ENCODE measurements around the gene NPAS2.

Gene NPAS2

DNA sequence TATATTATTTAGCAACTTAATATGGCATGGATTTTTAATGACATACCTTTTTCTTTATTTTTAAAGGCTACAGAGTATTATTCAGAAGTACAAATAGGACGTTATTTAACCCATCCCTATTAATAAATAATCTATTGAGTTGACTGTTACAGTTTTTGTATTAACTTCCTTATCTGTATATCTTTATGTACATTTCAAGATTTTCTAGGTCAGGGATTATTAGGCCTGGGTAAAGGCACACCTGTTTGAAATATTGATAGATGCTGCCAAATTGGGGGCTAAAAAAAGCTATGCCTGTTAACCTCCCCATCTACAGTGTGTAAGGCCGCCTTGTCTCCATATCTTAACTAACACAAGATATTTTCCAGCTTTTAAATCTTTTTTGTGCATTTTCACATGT is 6.6 kb downstream of the NPAS2 start:
- TF ChIP-seq TARDBP (IDR thresholded peaks at IDR 0.05): no peak
- TF ChIP-seq ARNT (IDR thresholded peaks at IDR 0.05): no peak
- TF ChIP-seq SUZ12 (IDR thresholded peaks at IDR 0.05): no peak
- no peak for TF ChIP-seq CTBP1 (IDR thresholded peaks at IDR 0.05; ENCODE audit: borderline replicate concordance)
- TF ChIP-seq LEF1 (IDR thresholded peaks at IDR 0.05; ENCODE audit: borderline replicate concordance): no peak
- no peak for TF ChIP-seq ZNF384 (IDR thresholded peaks at IDR 0.05)
- TF ChIP-seq ELF4 (IDR thresholded peaks at IDR 0.05): no peak
- no peak for TF ChIP-seq FOXM1 (IDR thresholded peaks at IDR 0.05; ENCODE audit: borderline replicate concordance)
- TF ChIP-seq BHLHE40 (IDR thresholded peaks at IDR 0.05; ENCODE audit: borderline replicate concordance): no peak
- no peak for TF ChIP-seq HDGF (IDR thresholded peaks at IDR 0.05; ENCODE audit: borderline replicate concordance)
- no peak for TF ChIP-seq FOXK2 (IDR thresholded peaks at IDR 0.05)
- no peak for TF ChIP-seq L3MBTL2 (conservative IDR thresholded peaks at IDR 0.05)
- no peak for TF ChIP-seq SP1 (IDR thresholded peaks at IDR 0.05)
- TF ChIP-seq NFRKB (IDR thresholded peaks at IDR 0.05): no peak
- TF ChIP-seq, protein P1, sequence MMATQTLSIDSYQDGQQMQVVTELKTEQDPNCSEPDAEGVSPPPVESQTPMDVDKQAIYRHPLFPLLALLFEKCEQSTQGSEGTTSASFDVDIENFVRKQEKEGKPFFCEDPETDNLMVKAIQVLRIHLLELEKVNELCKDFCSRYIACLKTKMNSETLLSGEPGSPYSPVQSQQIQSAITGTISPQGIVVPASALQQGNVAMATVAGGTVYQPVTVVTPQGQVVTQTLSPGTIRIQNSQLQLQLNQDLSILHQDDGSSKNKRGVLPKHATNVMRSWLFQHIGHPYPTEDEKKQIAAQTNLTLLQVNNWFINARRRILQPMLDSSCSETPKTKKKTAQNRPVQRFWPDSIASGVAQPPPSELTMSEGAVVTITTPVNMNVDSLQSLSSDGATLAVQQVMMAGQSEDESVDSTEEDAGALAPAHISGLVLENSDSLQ (IDR thresholded peaks at IDR 0.05): no peak
- no peak for TF ChIP-seq FOXA1 (IDR thresholded peaks at IDR 0.05)
- ChIA-PET CTCF (no interaction called here), POLR2A (no interaction called here)
- DNase-seq (ENCODE audit: extremely low spot score): no peak

- no peak for DNase-seq (ENCODE audit: extremely low spot score)
- TF ChIP-seq TARDBP (IDR thresholded peaks at IDR 0.05): no peak
- TF ChIP-seq FOXK2 (IDR thresholded peaks at IDR 0.05): no peak
- no peak for TF ChIP-seq ARNT (IDR thresholded peaks at IDR 0.05)
- no peak for TF ChIP-seq SUZ12 (IDR thresholded peaks at IDR 0.05)
- no peak for TF ChIP-seq LEF1 (IDR thresholded peaks at IDR 0.05; ENCODE audit: borderline replicate concordance)
- no peak for TF ChIP-seq ELF4 (IDR thresholded peaks at IDR 0.05)
- TF ChIP-seq FOXA1 (IDR thresholded peaks at IDR 0.05): no peak
- no peak for TF ChIP-seq BHLHE40 (IDR thresholded peaks at IDR 0.05; ENCODE audit: borderline replicate concordance)
- POLR2A ChIA-PET: interaction anchor here (0.8 kb wide), 1 partner anchor 12 kb away, joined by 3 read pairs; no protein-coding TSS in a partner anchor
- CTCF ChIA-PET: no interaction called here
Observed at GRCh38 chr2:100831158-100831750, 11.3 kb downstream of the NPAS2 start.

DNA sequence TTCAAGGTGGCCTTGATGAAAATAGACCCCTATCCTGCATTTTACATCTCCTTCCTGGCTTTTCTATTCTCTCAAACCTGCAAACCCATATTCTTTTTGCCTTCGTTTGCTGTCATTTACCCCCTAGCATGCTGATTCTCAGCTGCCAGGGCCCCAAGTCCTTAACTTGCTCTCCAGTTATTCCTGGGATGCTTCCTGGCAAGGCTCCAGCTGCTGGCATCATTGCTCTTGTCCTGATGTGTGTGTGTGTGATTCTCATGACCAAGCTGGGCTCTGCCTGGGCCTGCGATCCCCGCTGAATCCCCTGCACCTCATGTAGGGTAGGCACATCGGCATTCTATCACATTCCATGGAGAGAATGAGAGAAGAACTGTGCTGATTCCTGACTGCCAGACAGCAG is 11.9 kb downstream of the NPAS2 start:
- ChIA-PET CTCF (no interaction called here), POLR2A (no interaction called here)
- TF ChIP-seq ZNF384 (IDR thresholded peaks at IDR 0.05): no peak
- TF ChIP-seq FOXK2 (IDR thresholded peaks at IDR 0.05): no peak
- no peak for TF ChIP-seq SUZ12 (IDR thresholded peaks at IDR 0.05)
- TF ChIP-seq, protein P1 (IDR thresholded peaks at IDR 0.05): no peak
- no peak for TF ChIP-seq L3MBTL2 (conservative IDR thresholded peaks at IDR 0.05)
- no peak for DNase-seq (ENCODE audit: extremely low spot score)

- POLR2A ChIA-PET: interaction anchor here (1.7 kb wide), 1 partner anchor 11 kb away, joined by 4 read pairs; no protein-coding TSS in a partner anchor
- CTCF ChIA-PET: no interaction called here
- TF ChIP-seq ARNT (IDR thresholded peaks at IDR 0.05) (no peak), SP1 (IDR thresholded peaks at IDR 0.05) (no peak), BHLHE40 (IDR thresholded peaks at IDR 0.05; ENCODE audit: borderline replicate concordance) (no peak), NFRKB (IDR thresholded peaks at IDR 0.05) (no peak), ELF4 (IDR thresholded peaks at IDR 0.05) (no peak)
- no peak for DNase-seq (ENCODE audit: extremely low spot score)
Observed at GRCh38 chr2:100832885-100833284, 12.9 kb downstream of the NPAS2 start.

DNA sequence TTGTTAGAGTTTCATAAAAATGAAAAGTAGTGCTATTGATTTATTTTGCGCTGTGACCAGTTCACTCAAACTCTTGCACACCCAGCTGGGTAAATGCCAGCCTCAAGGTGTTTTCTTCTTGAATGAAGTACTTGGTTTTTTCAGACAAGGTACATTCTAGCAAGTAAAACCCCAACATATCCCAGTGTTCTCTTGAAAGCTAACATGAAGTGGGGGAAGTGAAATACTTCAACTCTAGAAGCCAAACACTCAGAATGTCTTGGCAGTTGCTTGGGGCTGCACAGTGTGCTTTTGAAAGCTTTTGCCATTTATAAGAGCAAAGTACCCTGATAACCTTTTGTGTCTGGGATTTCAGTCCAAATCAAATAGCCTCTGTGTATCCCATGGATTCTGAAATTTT is 13.4 kb downstream of the NPAS2 start:
- TF ChIP-seq BHLHE40 (IDR thresholded peaks at IDR 0.05; ENCODE audit: borderline replicate concordance) (no peak), TARDBP (IDR thresholded peaks at IDR 0.05) (no peak), FOXK2 (IDR thresholded peaks at IDR 0.05) (no peak), ZNF384 (IDR thresholded peaks at IDR 0.05) (no peak), FOXM1 (IDR thresholded peaks at IDR 0.05; ENCODE audit: borderline replicate concordance) (no peak)
- ChIA-PET CTCF (interaction anchor here (0.5 kb wide), 1 partner anchor 62 kb away, joined by 3 read pairs; no protein-coding TSS in a partner anchor), POLR2A (interaction anchor here (1.7 kb wide), 1 partner anchor 12 kb away, joined by 4 read pairs; no protein-coding TSS in a partner anchor)
- DNase-seq (ENCODE audit: extremely low spot score): no peak

- no peak for DNase-seq (ENCODE audit: extremely low spot score)
- POLR2A ChIA-PET: no interaction called here
- TF ChIP-seq SP1 (IDR thresholded peaks at IDR 0.05) (no peak), NFRKB (IDR thresholded peaks at IDR 0.05) (no peak), ARNT (IDR thresholded peaks at IDR 0.05) (no peak), FOXA1 (IDR thresholded peaks at IDR 0.05) (no peak), BHLHE40 (IDR thresholded peaks at IDR 0.05; ENCODE audit: borderline replicate concordance) (no peak), SUZ12 (IDR thresholded peaks at IDR 0.05) (no peak), TARDBP (IDR thresholded peaks at IDR 0.05) (no peak), CTBP1 (IDR thresholded peaks at IDR 0.05; ENCODE audit: borderline replicate concordance) (no peak), ELF4 (IDR thresholded peaks at IDR 0.05) (no peak), FOXK2 (IDR thresholded peaks at IDR 0.05) (no peak)
- CTCF ChIA-PET: interaction anchor here (0.7 kb wide), 1 partner anchor 11 kb away, joined by 3 read pairs; no protein-coding TSS in a partner anchor
Observed at GRCh38 chr2:100834221-100834620, 14.3 kb downstream of the NPAS2 start.

DNA sequence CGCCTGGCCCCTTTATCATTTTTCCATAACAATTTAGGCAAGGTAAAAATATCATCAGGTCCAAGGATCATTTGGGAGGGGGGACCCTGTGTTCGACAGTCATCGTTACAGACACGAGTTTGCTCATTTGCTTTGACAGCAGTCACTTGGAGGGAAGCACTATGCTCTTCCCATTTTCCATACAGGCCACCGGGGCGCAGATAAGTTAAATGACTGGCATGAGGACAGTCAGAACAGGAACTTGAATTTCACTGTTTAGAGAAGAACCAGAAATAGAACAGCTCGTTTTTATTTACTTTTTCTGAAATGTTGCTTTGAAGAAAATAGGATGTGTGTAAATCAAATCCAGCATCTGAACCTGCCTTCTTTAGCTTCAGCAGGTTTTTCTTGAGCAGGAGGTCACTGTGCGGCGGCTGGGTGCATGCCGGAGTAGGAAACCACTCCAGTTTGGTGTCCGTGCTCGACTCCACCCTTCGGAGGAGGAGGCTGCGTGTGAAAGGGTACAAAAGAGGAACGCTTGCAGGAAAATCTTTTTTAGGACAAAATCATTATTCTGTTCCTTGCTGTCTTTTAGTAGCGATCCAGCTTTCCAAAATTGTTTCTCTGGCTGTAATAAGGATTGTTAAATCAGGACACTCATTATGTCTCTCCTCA is 15.2 kb downstream of the NPAS2 start:
- ChIA-PET POLR2A (no interaction called here), CTCF (no interaction called here)
- no peak for DNase-seq (ENCODE audit: extremely low spot score)
- TF ChIP-seq SP1 (IDR thresholded peaks at IDR 0.05) (no peak), FOXA1 (IDR thresholded peaks at IDR 0.05) (no peak), TARDBP (IDR thresholded peaks at IDR 0.05) (no peak), FOXM1 (IDR thresholded peaks at IDR 0.05; ENCODE audit: borderline replicate concordance) (no peak)

Data from HEK293T (cell line).